B cell (primary cell): Measurements from ENCODE around the gene POSTN. TPM values are rescaled to one million over a fixed set of nuclear protein-coding genes. Genes with fewer than 3 reads are reported as not detected.

Experiments used
- ATAC-seq: fragments of 200-7000 bp; cut with Tn5 transposase; one replicate; pipeline ENCODE4 v1.10.0; 2021; ENCODE audit warnings: low read depth, mild to moderate bottlenecking, moderate number of reproducible peaks, moderate library complexity
- CTCF ChIA-PET: fragments of 350-600 bp; sonication (Branson Sonifier 250); formaldehyde crosslinking; loops from one replicate; lab custom pipeline; 2021; ENCODE audit warnings: antibody characterized with exemption, inconsistent platforms; lab: Charles Lee
- POLR2A ChIA-PET: fragments of 350-600 bp; sonication (Branson Sonifier 250); formaldehyde crosslinking; loops from one replicate; lab custom pipeline; 2021; ENCODE audit warnings: antibody characterized with exemption; lab: Charles Lee
- DNase-seq: peaks from one replicate; pipeline ENCODE4 v3.0.0; 2013
- H2AFZ ChIP-seq: 2 replicates; pipeline ENCODE4 v1.6.1; 2012; ENCODE audit warnings: mild to moderate bottlenecking, low read depth, low read length; ENCODE audit not compliant: insufficient read depth, poor library complexity, severe bottlenecking
- H3K27ac ChIP-seq, 2 donors: 1 replicate in 1 of 2; 2 replicates in 1 of 2; pipeline ENCODE4 v1.5.1; 2012 to 2013; ENCODE audit warnings: low read length in 2 of 2, mild to moderate bottlenecking in 2 of 2, moderate library complexity in 1 of 2
- H3K27me3 ChIP-seq, 4 experiments: fragments of 200-600 bp in 1 of 4; sonication (generic) in 1 of 4; replicated peaks in 1 of 4; 1 replicate in 2 of 4; 2 replicates in 2 of 4; pipeline versions ENCODE4 v1.6.1 to v1.7.0; 2013 to 2016; ENCODE audit warnings: low read length in 3 of 4, mild to moderate bottlenecking in 2 of 4, mixed read lengths in 1 of 4, moderate library complexity in 1 of 4; ENCODE audit not compliant: insufficient read depth in 4 of 4, control insufficient read depth in 3 of 4; ENCODE audit errors: control extremely low read depth in 1 of 4
- H3K36me3 ChIP-seq, 2 experiments: replicated peaks in 1 of 2; 1 replicate in 1 of 2; 2 replicates in 1 of 2; pipeline versions ENCODE4 v1.6.1 to v1.7.1; 2013; ENCODE audit warnings: low read length in 1 of 2; ENCODE audit not compliant: insufficient read depth in 2 of 2, control insufficient read depth in 1 of 2; ENCODE audit errors: control extremely low read depth in 1 of 2, extremely low read depth in 1 of 2
- H3K4me1 ChIP-seq, 2 donors: fragments of 200-600 bp in 1 of 2; sonication (generic) in 1 of 2; 1 replicate in 1 of 2; 2 replicates in 1 of 2; pipeline versions ENCODE4 v1.5.1 to v1.6.1; 2013 to 2017; ENCODE audit warnings: low read length in 2 of 2; ENCODE audit not compliant: control insufficient read depth in 2 of 2, insufficient read depth in 2 of 2
- H3K4me2 ChIP-seq: replicated peaks from 2 replicates; pipeline ENCODE3; 2012; ENCODE audit warnings: mild to moderate bottlenecking, low read depth, low read length; ENCODE audit not compliant: poor library complexity, severe bottlenecking
- H3K4me3 ChIP-seq, 5 experiments: fragments of 200-600 bp in 1 of 5; sonication (generic) in 1 of 5; 1 replicate in 3 of 5; 2 replicates in 2 of 5; pipeline versions ENCODE4 v1.5.1 to v1.7.0; 2011 to 2016; ENCODE audit warnings: low read length in 4 of 5, mild to moderate bottlenecking in 4 of 5, low read depth in 2 of 5, control low read depth in 1 of 5, moderate library complexity in 1 of 5; ENCODE audit not compliant: insufficient read depth in 1 of 5; ENCODE audit errors: control extremely low read depth in 1 of 5, extremely low read depth in 1 of 5
- H3K79me2 ChIP-seq: fragments of 200-600 bp; sonication (generic); one replicate; pipeline ENCODE4 v1.6.0; 2016; ENCODE audit warnings: low read length; ENCODE audit not compliant: control insufficient read depth, insufficient read depth
- H3K9ac ChIP-seq: fragments of 200-600 bp; sonication (generic); 2 replicates; pipeline ENCODE4 v1.6.1; 2017; ENCODE audit warnings: mild to moderate bottlenecking, low read length, moderate library complexity
- H3K9me3 ChIP-seq, 3 donors: one replicate each; pipeline versions ENCODE4 v1.6.1 to v1.7.1; 2013; ENCODE audit warnings: low read length in 2 of 3; ENCODE audit not compliant: control insufficient read depth in 2 of 3, insufficient read depth in 1 of 3; ENCODE audit errors: control extremely low read depth in 1 of 3
- H4K20me1 ChIP-seq: 2 replicates; pipeline ENCODE4 v1.6.0; 2012; ENCODE audit warnings: mild to moderate bottlenecking, low read length; ENCODE audit not compliant: insufficient read depth, control insufficient read depth, poor library complexity, severe bottlenecking
- H3K27ac Mint-ChIP-seq: one replicate; pipeline ENCODE4 v1.8.0; 2021; ENCODE audit warnings: mixed read lengths
- H3K27me3 Mint-ChIP-seq: one replicate; pipeline ENCODE4 v1.8.0; 2021; ENCODE audit warnings: mixed read lengths
- H3K4me1 Mint-ChIP-seq: one replicate; pipeline ENCODE4 v1.8.0; 2021; ENCODE audit warnings: mixed read lengths
- H3K4me3 Mint-ChIP-seq: one replicate; pipeline ENCODE4 v1.8.0; 2021; ENCODE audit warnings: mixed read lengths
- H3K9me3 Mint-ChIP-seq: one replicate; pipeline ENCODE4 v1.8.0; 2022; ENCODE audit warnings: mixed read lengths; ENCODE audit not compliant: insufficient read depth
- EZH2 ChIP-seq: IDR thresholded peaks from 2 replicates; pipeline ENCODE4 v1.6.1; 2012; ENCODE audit warnings: borderline replicate concordance, low read depth, mild to moderate bottlenecking, moderate library complexity, low read length; ENCODE audit not compliant: insufficient read depth, poor library complexity, severe bottlenecking
- WGBS: methylation state at CpG from one replicate; pipeline ENCODE4 v1.1.5; 2013; ENCODE audit warnings: missing lambda C conversion rate; ENCODE audit not compliant: insufficient coverage; 5-methylcytosine and 5-hydroxymethylcytosine counted together
- intact Hi-C: fragments of 100-400 bp; cut with micrococcal nuclease; formaldehyde crosslinking; loops from one replicate; pipeline ENCODE4 v1.10.0; 2022
- polyA plus RNA-seq: library from polyadenylated mRNA; depleted of rRNA; stranded (reverse); fragments of >200 nt; gene quantifications from 2 replicates; pipeline ENCODE4 v1.2.3, GENCODE V29; 2012
- total RNA-seq, 2 donors: library from RNA; stranded (reverse); fragments of 120-200 nt in 1 of 2; gene quantifications; 1 replicate in 1 of 2; 2 replicates in 1 of 2; pipeline versions ENCODE4 v1.2.3 to v1.2.4, GENCODE V29; 2013 to 2022
- TF ChIP-seq, protein P1 (sequence below): fragments of 200-600 bp; IDR thresholded peaks from one replicate; pipeline ENCODE4 v1.8.0; 2022; ENCODE audit warnings: antibody characterized with exemption, mild to moderate bottlenecking

Gene POSTN
- total and polyA plus RNA-seq, 2 donors (not counting 1 experiment from before 2014, with no cell fraction given): not detected

DNA sequence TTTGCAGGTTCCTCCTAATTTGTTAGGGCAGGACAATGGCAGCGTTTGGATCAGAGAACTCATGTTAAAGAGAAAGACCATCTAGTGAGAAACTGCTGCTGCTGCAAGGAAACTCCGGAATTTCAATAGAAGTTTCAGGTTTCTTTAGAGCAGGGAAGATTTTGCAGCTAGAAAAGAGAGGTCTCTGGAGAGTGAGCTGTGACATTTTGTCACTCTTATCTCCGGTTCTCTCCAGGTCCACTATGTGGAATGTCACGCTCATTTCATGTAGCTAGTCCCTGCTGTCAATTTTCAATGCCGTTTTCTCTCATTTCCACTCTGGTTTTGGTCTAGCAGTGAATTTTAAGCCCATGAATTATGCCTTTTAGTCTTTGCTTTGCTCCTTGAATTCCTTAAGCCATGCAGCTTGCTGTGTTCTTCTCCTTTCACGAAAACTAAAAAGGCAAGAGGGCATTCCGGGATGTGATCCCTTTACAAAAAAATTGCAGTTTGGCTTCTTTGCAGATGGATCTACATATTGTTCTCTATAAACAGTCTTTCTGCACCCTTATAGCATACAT lies 46.7 kb upstream of the POSTN start:
- no peak for ATAC-seq
- H3K27me3 Mint-ChIP-seq: no peaks in the 10 kb centered on the region

DNA sequence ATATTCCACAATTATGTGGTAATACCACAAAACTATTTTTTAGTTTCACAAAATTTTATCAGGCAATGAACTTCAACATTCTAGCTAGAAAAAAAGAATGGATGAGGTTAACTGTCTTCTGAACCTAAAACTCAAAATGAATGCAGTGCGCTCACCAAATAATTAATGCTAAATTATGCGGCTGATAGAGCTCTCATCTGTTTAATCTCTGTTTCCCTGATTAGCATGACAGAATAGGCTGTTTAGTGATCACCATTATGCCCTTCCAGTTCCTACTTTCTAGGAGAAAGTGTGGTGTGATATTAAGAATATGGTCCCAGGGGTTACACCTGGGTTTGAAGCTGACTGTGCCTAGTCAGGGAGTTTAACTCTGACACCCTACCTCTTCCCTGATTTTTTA lies 42.8 kb upstream of the POSTN start:
- Histone ChIP-seq H3K36me3 (no peaks in the 10 kb centered on the region), H3K27me3 (no peaks in the 10 kb centered on the region), H3K4me2 (no peak overlapping the region), H3K4me3 (no peak overlapping the region), H3K9ac (no peak overlapping the region), H3K79me2 (no peaks in the 10 kb centered on the region), H3K4me1 (no peaks in the 10 kb centered on the region), H3K27ac (no peak overlapping the region), H4K20me1 (no peaks in the 10 kb centered on the region), H2AFZ (no peak overlapping the region), H3K9me3 (no peaks in the 10 kb centered on the region)
- POLR2A ChIA-PET: no interaction called here
- no peak overlapping the region for H3K27ac Mint-ChIP-seq
- DNase-seq: no peak
- TF ChIP-seq, protein P1, sequence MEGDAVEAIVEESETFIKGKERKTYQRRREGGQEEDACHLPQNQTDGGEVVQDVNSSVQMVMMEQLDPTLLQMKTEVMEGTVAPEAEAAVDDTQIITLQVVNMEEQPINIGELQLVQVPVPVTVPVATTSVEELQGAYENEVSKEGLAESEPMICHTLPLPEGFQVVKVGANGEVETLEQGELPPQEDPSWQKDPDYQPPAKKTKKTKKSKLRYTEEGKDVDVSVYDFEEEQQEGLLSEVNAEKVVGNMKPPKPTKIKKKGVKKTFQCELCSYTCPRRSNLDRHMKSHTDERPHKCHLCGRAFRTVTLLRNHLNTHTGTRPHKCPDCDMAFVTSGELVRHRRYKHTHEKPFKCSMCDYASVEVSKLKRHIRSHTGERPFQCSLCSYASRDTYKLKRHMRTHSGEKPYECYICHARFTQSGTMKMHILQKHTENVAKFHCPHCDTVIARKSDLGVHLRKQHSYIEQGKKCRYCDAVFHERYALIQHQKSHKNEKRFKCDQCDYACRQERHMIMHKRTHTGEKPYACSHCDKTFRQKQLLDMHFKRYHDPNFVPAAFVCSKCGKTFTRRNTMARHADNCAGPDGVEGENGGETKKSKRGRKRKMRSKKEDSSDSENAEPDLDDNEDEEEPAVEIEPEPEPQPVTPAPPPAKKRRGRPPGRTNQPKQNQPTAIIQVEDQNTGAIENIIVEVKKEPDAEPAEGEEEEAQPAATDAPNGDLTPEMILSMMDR: no peak
- TF ChIP-seq EZH2: no peak
- CTCF ChIA-PET: no interaction called here
- 100% methylated on average over 2 of the region's 2 CpGs for WGBS
- intact Hi-C loops: no loop called here
- no peaks in the 10 kb centered on the region for H3K9me3 Mint-ChIP-seq
- H3K4me3 Mint-ChIP-seq: no peak overlapping the region
- ATAC-seq: no peak
- no peaks in the 10 kb centered on the region for H3K27me3 Mint-ChIP-seq
- H3K4me1 Mint-ChIP-seq: no peaks in the 10 kb centered on the region

More for the DNA sequence above, 46.7 kb upstream of the POSTN start:
- H3K4me1 ChIP-seq: no peaks in the 10 kb centered on the region
- WGBS: 51% methylated on average over 7 of the region's 7 CpGs
- no peak overlapping the region for H3K4me3 Mint-ChIP-seq
- H3K27me3 ChIP-seq: no peaks in the 10 kb centered on the region
- no peaks in the 10 kb centered on the region for H3K9me3 ChIP-seq
- H3K79me2 ChIP-seq: no peaks in the 10 kb centered on the region
- H3K36me3 ChIP-seq: no peaks in the 10 kb centered on the region
- no peak overlapping the region for H3K9ac ChIP-seq
- no peak overlapping the region for H3K4me2 ChIP-seq
- H2AFZ ChIP-seq: no peak overlapping the region
- POLR2A ChIA-PET: no interaction called here
- CTCF ChIA-PET: no interaction called here
- H3K4me1 Mint-ChIP-seq: no peaks in the 10 kb centered on the region
- no peak overlapping the region for H3K27ac Mint-ChIP-seq
- no peak overlapping the region for H3K4me3 ChIP-seq
- no peaks in the 10 kb centered on the region for H3K9me3 Mint-ChIP-seq
- intact Hi-C loops: no loop called here
- TF ChIP-seq EZH2: no peak
- TF ChIP-seq, protein P1: no peak
- no peaks in the 10 kb centered on the region for H4K20me1 ChIP-seq
- DNase-seq: no peak
- H3K27ac ChIP-seq: no peak overlapping the region
